Activated CD4-positive, alpha-beta T cell treated with anti-CD3 and anti-CD28 coated beads, Interleukin-2, amount 50 U/mL, for 16 hours (primary cell): Measurements from ENCODE around the gene INAFM1.

ENCODE experiments used
- DNase-seq: peaks from one replicate; pipeline ENCODE4 v3.0.0-alpha.2; 2020

Gene INAFM1

GRCh38 chr19:47312366-47313006, 37.8 kb downstream of the INAFM1 start:
- DNase-seq: no peak

GRCh38 chr19:47313754-47314295, 39.1 kb downstream of the INAFM1 start:
- no peak for DNase-seq

GRCh38 chr19:47315125-47315821, 40.6 kb downstream of the INAFM1 start:
- peak; percentile 30 for DNase-seq

- DNase-seq: no peak
Observed at GRCh38 chr19:47316513-47316912, 41.8 kb downstream of the INAFM1 start.

GRCh38 chr19:47319923-47320871, 45.5 kb downstream of the INAFM1 start:
- no peak for DNase-seq

- DNase-seq: no peak
Observed at GRCh38 chr19:47321630-47322029, 46.9 kb downstream of the INAFM1 start.

GRCh38 chr19:47322058-47322457, 47.4 kb downstream of the INAFM1 start:
- no peak for DNase-seq

GRCh38 chr19:47323409-47323808, 48.7 kb downstream of the INAFM1 start:
- DNase-seq: no peak

GRCh38 chr19:47323872-47324271, 49.2 kb downstream of the INAFM1 start:
- DNase-seq: no peak

- DNase-seq: no peak
Observed at GRCh38 chr19:47324502-47324901, 49.8 kb downstream of the INAFM1 start.
